Effector CD8-positive, alpha-beta T cell (primary cell): ENCODE data around the gene IPO13.

ENCODE experiments used
- DNase-seq: peaks from one replicate; lab custom pipeline; 2025; lab: John Stamatoyannopoulos, UW

IPO13 gene

DNA sequence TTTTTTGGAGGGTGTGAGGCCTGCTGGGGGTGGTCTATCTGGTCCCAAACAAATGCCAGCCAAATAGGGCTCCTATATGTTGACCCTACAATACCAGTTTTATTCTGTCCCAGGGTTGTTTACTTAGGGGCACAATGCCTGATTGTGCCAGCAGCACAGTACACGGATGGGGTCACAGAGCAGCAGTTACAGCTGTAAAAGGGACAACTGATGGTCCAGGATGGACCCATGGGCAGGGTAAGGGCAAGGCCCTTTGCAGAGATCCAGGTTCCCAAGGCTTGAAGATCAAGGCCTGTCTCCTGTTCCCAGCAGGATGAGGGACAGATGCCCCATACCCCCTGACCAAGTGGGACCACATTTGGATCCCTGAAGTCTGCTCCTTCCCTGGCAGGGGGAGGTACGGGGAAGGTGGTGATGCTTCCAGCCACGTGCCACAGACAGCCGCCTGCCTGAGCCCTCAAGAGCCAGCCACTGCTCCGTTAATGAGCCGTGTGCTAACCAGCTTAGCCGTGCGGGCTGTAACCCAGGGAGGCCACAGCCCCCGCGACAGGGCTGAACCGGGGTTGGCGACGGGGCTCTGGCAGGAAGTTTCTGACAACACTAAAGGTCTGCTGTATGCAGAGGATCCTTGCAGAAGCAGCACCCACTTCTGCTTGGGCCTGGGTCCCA, 66.3 kb downstream of the IPO13 start:
- DNase-seq = no peak

DNA sequence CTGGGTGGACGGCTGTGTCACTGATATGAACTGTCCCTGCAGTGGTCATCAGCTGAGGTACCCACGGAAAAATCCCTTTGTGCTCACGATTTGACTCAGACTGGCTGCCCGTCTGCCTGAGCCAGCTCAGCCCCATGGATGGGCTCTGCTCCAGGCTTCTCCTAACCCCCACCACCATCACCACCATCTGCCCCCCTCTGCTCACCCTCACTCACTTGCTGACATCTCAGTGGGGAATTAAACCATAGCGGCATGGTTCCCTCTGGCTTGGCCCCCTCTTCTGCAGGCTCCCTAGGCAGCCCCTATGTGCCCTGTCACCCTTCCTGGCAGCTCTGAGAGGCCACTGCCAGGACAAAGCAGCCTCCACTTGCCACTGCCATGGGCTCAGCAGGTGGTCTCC, 67.2 kb downstream of the IPO13 start:
- no peak for DNase-seq

DNA sequence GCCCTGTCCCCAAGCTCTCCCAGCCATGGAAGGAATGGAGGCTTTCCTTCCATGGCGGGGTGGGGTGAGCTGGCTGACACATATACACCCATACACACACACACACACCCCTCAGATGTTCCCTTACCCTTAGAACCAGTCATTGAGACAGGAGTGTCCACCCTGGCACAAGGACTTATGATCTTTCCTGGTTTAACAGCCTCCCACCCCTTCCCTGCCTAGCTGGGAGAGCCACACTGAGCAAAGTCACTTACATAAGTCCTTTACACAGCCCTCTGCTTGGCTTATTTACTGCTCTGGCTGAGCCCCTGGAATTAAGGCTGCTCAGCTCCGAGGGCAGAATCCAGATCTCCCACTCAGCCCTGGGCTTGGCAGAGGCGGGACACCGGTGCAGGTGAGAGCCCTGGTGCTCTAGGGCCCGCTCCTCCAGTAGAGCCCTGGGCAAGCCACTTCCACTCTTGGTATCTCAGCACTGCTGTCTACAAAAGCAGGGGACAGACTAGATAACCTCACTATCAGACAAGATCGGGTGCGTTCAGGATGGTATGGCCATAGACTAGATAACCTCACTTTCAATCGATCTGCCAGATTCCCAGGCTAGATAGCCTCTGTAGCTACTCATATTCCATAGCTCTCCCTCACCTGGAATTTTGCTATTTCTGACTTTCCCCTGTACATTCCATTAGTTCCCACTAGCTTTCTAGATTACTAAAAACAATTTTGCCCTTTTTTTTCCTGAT, 67.8 kb downstream of the IPO13 start:
- no peak for DNase-seq

DNA sequence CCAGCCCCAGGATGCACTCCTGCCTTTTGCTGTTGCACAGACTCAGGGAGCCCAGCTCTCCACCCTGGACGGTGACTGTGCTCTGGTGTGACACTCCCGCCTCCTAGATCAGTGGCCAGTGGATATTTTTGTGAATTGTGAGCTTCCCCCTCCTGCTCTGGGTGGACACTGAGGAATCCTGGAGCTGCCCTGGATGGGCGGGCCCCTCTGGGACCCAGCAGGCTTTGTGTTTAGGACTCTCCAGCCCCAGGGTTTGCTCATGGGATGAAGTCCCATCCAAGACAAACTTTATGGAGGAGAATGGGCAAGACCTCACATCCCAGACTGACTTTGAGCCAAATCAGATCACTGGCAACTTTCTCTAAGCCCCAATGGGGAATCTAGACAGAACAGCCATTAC, 68.5 kb downstream of the IPO13 start:
- no peak for DNase-seq

DNA sequence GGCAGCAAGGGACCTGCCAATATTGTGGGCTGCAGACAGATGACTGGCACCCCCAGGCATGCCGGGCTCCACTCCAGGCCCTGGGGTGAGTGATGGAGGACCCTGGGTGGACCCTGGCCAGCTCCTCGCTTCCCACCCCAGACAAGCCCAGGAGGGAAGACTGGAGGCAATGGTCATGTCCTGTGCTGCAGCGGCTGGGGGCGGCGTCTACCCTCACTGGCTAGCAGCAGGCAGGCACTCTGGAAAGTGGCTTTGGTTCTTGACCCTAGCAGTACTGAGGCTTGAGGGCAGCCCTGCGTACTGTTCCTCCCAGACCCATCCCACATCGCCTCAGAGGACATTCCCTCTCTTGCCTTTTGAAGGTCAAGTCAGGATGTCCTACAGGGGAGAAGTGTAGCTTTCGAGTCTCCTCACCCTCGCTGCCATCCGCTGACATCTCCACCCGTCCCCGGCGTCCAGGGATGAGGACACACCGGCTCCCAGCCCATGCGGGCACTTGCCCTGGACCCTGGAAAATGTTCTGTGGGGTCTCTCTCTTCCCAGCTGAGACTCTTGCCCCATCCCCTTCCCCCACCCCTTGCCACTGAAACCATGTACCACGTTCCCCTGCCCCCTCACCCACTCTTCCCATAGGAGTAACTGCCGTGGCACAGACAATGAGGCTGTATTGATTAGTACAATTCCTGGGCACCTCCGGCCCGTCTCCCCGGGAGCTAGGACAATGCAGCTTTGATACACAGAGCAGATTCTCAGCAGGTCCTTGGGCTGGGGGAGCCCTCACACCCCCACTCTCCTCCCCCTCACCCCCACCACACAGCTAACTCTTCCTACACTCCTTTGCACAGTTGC, 69.5 kb downstream of the IPO13 start:
- no peak for DNase-seq

DNA sequence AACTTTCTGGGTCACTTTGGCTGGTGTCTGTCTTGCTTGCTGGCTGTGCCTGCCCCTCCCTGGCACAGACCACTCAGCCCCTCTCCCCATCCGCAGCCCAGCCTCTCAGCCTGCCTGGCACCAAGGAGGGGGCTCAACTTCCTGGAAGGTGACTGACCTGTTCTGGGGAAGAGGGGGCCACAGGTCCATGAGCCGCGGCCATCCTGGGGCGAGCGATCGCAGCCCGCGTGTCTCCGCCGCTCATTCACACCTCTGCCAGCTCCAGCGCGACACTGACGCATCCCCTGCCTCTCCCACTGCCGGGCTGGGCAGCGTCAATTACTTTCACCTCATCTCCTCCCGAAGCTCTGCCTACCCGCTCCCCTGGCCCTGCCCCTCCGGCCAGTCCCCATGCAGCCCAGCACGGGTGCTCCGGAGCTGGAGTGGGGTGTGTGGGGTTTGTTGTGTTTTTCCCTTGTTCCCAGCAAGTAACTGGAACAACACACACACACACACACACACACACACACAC, 70.2 kb downstream of the IPO13 start:
- DNase-seq = no peak
